IMR-90 (cell line): Measurements from ENCODE around the gene IFFO2. TPM values are rescaled to one million over a fixed set of nuclear protein-coding genes. Genes with fewer than 3 reads are reported as not detected.

Experiments used
- ATAC-seq: fragments of 200-7000 bp; cut with Tn5 transposase; 2 replicates; pipeline ENCODE4 v1.9.1; 2020; ENCODE audit warnings: low read depth, mild to moderate bottlenecking, moderate library complexity
- BruUV-seq: library from RNA; stranded (reverse); fragments of 400-500 nt; replicated peaks from 2 replicates; lab custom pipeline; 2021; lab: Mats Ljungman, UMichigan
- CTCF ChIA-PET: fragments of 300-600 bp; formaldehyde crosslinking; extraction: SDS; loops from one replicate; lab custom pipeline; 2021; ENCODE audit warnings: antibody characterized with exemption; lab: Yijun Ruan, JAX
- POLR2A ChIA-PET: fragments of 300-600 bp; sonication (Branson Sonifier 250); formaldehyde crosslinking; loops from one replicate; lab custom pipeline; 2022; ENCODE audit warnings: antibody characterized with exemption; ENCODE audit not compliant: unreplicated experiment; lab: Charles Lee
- DNase-seq: peaks from one replicate; pipeline ENCODE4 v3.0.0; 2013
- H2AFZ ChIP-seq: replicated peaks from 2 replicates; pipeline ENCODE3; 2013; ENCODE audit warnings: low read length, mild to moderate bottlenecking; ENCODE audit not compliant: poor library complexity
- H2AK5ac ChIP-seq: 2 replicates; pipeline ENCODE4 v1.6.1; 2013; ENCODE audit warnings: low read depth, low read length, inconsistent platforms
- H2AK9ac ChIP-seq: replicated peaks from 2 replicates; pipeline ENCODE3; 2013; ENCODE audit warnings: mild to moderate bottlenecking, low read depth, low read length, moderate library complexity; ENCODE audit not compliant: poor library complexity
- H2BK120ac ChIP-seq: 2 replicates; pipeline ENCODE4 v1.6.1; 2013; ENCODE audit warnings: low read depth, low read length, inconsistent platforms
- H2BK15ac ChIP-seq: 3 replicates; pipeline ENCODE4 v1.6.1; 2013; ENCODE audit warnings: low read depth, low read length, inconsistent platforms
- H2BK20ac ChIP-seq: 2 replicates; pipeline ENCODE4 v1.6.1; 2013; ENCODE audit warnings: low read depth, mild to moderate bottlenecking, inconsistent platforms, low read length, moderate library complexity
- H2BK5ac ChIP-seq: 2 replicates; pipeline ENCODE4 v1.6.1; 2013; ENCODE audit warnings: mild to moderate bottlenecking, low read depth, low read length, inconsistent platforms; ENCODE audit not compliant: poor library complexity, severe bottlenecking
- H3K14ac ChIP-seq: replicated peaks from 2 replicates; pipeline ENCODE4 v1.6.1; 2013; ENCODE audit warnings: low read depth, low read length, inconsistent platforms
- H3K18ac ChIP-seq: 2 replicates; pipeline ENCODE4 v1.6.1; 2013; ENCODE audit warnings: low read depth, low read length, control low read depth
- H3K23ac ChIP-seq: 2 replicates; pipeline ENCODE4 v1.6.1; 2013; ENCODE audit warnings: low read depth, low read length, inconsistent platforms
- H3K27ac ChIP-seq: 2 replicates; pipeline ENCODE4 v1.5.1; 2013; ENCODE audit warnings: mild to moderate bottlenecking, control low read depth, low read length; ENCODE audit not compliant: insufficient read depth
- H3K27me3 ChIP-seq: 2 replicates; pipeline ENCODE4 v1.6.1; 2013; ENCODE audit warnings: low read length; ENCODE audit not compliant: control insufficient read depth, insufficient read depth
- H3K36me3 ChIP-seq: 2 replicates; pipeline ENCODE4 v1.6.1; 2013; ENCODE audit warnings: low read length, mixed read lengths; ENCODE audit not compliant: control insufficient read depth, insufficient read depth
- H3K4ac ChIP-seq: 2 replicates; pipeline ENCODE4 v1.6.1; 2013; ENCODE audit warnings: low read depth, low read length, inconsistent platforms
- H3K4me1 ChIP-seq: 2 replicates; pipeline ENCODE4 v1.6.1; 2013; ENCODE audit warnings: low read length, mixed read lengths; ENCODE audit not compliant: control insufficient read depth, insufficient read depth
- H3K4me2 ChIP-seq: 2 replicates; pipeline ENCODE4 v1.6.1; 2013; ENCODE audit warnings: low read depth, mild to moderate bottlenecking, control low read depth, low read length, moderate library complexity
- H3K4me3 ChIP-seq: 2 replicates; pipeline ENCODE4 v1.5.1; 2013; ENCODE audit warnings: low read depth, mild to moderate bottlenecking, control low read depth, low read length, moderate library complexity; ENCODE audit not compliant: insufficient read depth
- H3K56ac ChIP-seq: 2 replicates; pipeline ENCODE4 v1.6.1; 2013; ENCODE audit warnings: low read length, inconsistent platforms; ENCODE audit not compliant: insufficient read depth; ENCODE audit errors: extremely low read depth
- H3K79me1 ChIP-seq, 2 experiments: 2 replicates each; pipeline ENCODE4 v1.6.1; 2013; ENCODE audit warnings: low read length in 2 of 2, inconsistent platforms in 1 of 2, low read depth in 1 of 2
- H3K9ac ChIP-seq: 2 replicates; pipeline ENCODE4 v1.6.1; 2013; ENCODE audit warnings: low read depth, low read length, control low read depth
- H3K9me1 ChIP-seq: 2 replicates; pipeline ENCODE4 v1.6.1; 2013; ENCODE audit warnings: low read length, inconsistent platforms; ENCODE audit not compliant: insufficient read depth
- H3K9me3 ChIP-seq: 2 replicates; pipeline ENCODE4 v1.6.1; 2013; ENCODE audit warnings: low read length; ENCODE audit not compliant: control insufficient read depth, insufficient read depth
- H4K20me1 ChIP-seq: 2 replicates; pipeline ENCODE4 v1.6.1; 2013; ENCODE audit warnings: low read length, inconsistent platforms; ENCODE audit not compliant: insufficient read depth
- H4K5ac ChIP-seq: 2 replicates; pipeline ENCODE4 v1.6.1; 2013; ENCODE audit warnings: mild to moderate bottlenecking, low read depth, low read length, control low read depth
- H4K8ac ChIP-seq, 2 experiments: 2 replicates each; pipeline ENCODE4 v1.6.1; 2013; ENCODE audit warnings: low read depth in 2 of 2, low read length in 2 of 2, control low read depth in 1 of 2, inconsistent platforms in 1 of 2
- H4K91ac ChIP-seq: 2 replicates; pipeline ENCODE4 v1.6.1; 2013; ENCODE audit warnings: low read depth, low read length, inconsistent platforms; ENCODE audit not compliant: insufficient read depth
- CEBPB ChIP-seq: IDR thresholded peaks from 2 replicates; pipeline ENCODE4 v1.6.1; 2012; ENCODE audit warnings: low read depth, low read length, improper control_type of control experiment
- CHD1 ChIP-seq: IDR thresholded peaks from 2 replicates; pipeline ENCODE4 v1.6.1; 2012; ENCODE audit warnings: low read depth, low read length, improper control_type of control experiment
- MAZ ChIP-seq: IDR thresholded peaks from 2 replicates; pipeline ENCODE4 v1.6.1; 2012; ENCODE audit warnings: low read depth, mild to moderate bottlenecking, low read length, improper control_type of control experiment, moderate library complexity, borderline replicate concordance
- MXI1 ChIP-seq: IDR thresholded peaks from 2 replicates; pipeline ENCODE4 v1.6.1; 2012; ENCODE audit warnings: low read depth, mild to moderate bottlenecking, low read length, moderate library complexity, borderline replicate concordance
- WGBS, 2 experiments: methylation state at CpG; one replicate each; pipeline versions ENCODE4 v1.1.5 to v1.1.7; 2013; ENCODE audit warnings: missing lambda C conversion rate in 2 of 2; ENCODE audit not compliant: insufficient read length in 1 of 2; ENCODE audit errors: extremely low coverage in 2 of 2; 5-methylcytosine and 5-hydroxymethylcytosine counted together
- dilution Hi-C: fragments of 300-500 bp; cut with HindIII; formaldehyde crosslinking; loops from one replicate; pipeline ENCODE4 v1.14.3; 2018; ENCODE audit warnings: low sequenced_read_pairs; ENCODE audit not compliant: unreplicated experiment
- in situ Hi-C: fragments of 300-500 bp; cut with MboI; formaldehyde crosslinking; loops from 3 replicates; pipeline ENCODE4 v1.14.3; 2019; ENCODE audit warnings: low sequenced_read_pairs, inconsistent platforms, mixed read lengths
- intact Hi-C: fragments of 100-400 bp; cut with micrococcal nuclease; formaldehyde crosslinking; loops from 2 replicates; pipeline ENCODE4 v1.10.0; 2022
- polyA plus RNA-seq, 3 experiments: library from polyadenylated mRNA; depleted of rRNA; stranded (reverse); fragments of >200 nt; gene quantifications; 2 replicates each; pipeline ENCODE4 v1.2.3, GENCODE V29; 2012; ENCODE audit warnings: low replicate concordance in 1 of 3
- total RNA-seq: library from RNA; depleted of rRNA; stranded (reverse); fragments of >200 nt; gene quantifications from 2 replicates; pipeline ENCODE4 v1.2.3, GENCODE V29; 2012

Gene IFFO2
- total and polyA plus RNA-seq, 2 of the 4 experiments (the other 2 are of a cell fraction), result 14.5 to 18.2 TPM

- Histone ChIP-seq H3K18ac (no peak overlapping the region), H3K4me3 (no peak overlapping the region), H3K27me3 (no peaks in the 10 kb centered on the region), H2BK5ac (no peak overlapping the region), H3K4ac (no peak overlapping the region), H2BK15ac (no peak overlapping the region), H3K9me1 (peaks cover 10% of the 10 kb centered on the region), H3K27ac (no peak overlapping the region), H3K9ac (no peak overlapping the region), H3K9me3 (no peaks in the 10 kb centered on the region), H3K4me1 (peaks cover 3% of the 10 kb centered on the region; the same call in 1 of the 2 replicates), H4K91ac (no peak overlapping the region), H2AFZ (no peak overlapping the region), H3K4me2 (no peak overlapping the region), H3K36me3 (peaks cover 2% of the 10 kb centered on the region; the same call in 1 of the 2 replicates), H4K20me1 (0 out of 2 replicates have a peak, but pooled peaks cover 3% of the 10 kb centered on the region), H3K79me1 (peaks cover 4 to 13% of the 10 kb centered on the region in 2 experiments; a peak in 2 of 4 replicates), H3K23ac (no peak overlapping the region), H2AK9ac (no peak overlapping the region), H4K5ac (no peak overlapping the region), H4K8ac (no peak overlapping the region), H2BK20ac (no peak overlapping the region), H3K56ac (no peak overlapping the region), H3K14ac (no peak overlapping the region), H2BK120ac (no peak overlapping the region), H2AK5ac (no peak overlapping the region)
- no peak for DNase-seq
- dilution Hi-C loops (no loop called here), intact Hi-C loops (no loop called here), in situ Hi-C loops (no loop called here)
- POLR2A ChIA-PET, result no interaction called here
- BruUV-seq, result no TSS peak
- WGBS, 2 experiments, result 93% methylated on average over 2 of the region's 6 CpGs; no CpG with 5 or more reads in 1 of the 2 experiments
- no peak for ATAC-seq
- TF ChIP-seq MXI1 (no peak), MAZ (no peak), CEBPB (no peak), CHD1 (no peak)
- CTCF ChIA-PET, result interaction anchor here (1.2 kb wide), 1 partner anchor 12 kb away, joined by 5 read pairs; no protein-coding TSS in a partner anchor
Observed at GRCh38 chr1:18895317-18895716, 61.2 kb downstream of the IFFO2 start.
